Mesothelial cell of epicardium (in vitro differentiated cells): ENCODE data around the gene PSMD12. TPM values are rescaled to one million over a fixed set of nuclear protein-coding genes. Genes with fewer than 3 reads are reported as not detected.

ENCODE experiments used
- DNase-seq, 2 experiments: peaks; one replicate each; pipeline ENCODE4 v3.0.0; 2021; ENCODE audit warnings: low spot score in 2 of 2; ENCODE audit not compliant: unreplicated experiment in 2 of 2
- H3K27ac Mint-ChIP-seq: 2 replicates; pipeline ENCODE4 v1.8.0; 2021; ENCODE audit warnings: mixed read lengths
- H3K27me3 Mint-ChIP-seq: 2 replicates; pipeline ENCODE4 v1.8.0; 2021; ENCODE audit warnings: low read depth, mixed read lengths
- H3K36me3 Mint-ChIP-seq: 2 replicates; pipeline ENCODE4 v1.8.0; 2021; ENCODE audit warnings: mixed read lengths
- H3K4me1 Mint-ChIP-seq: 2 replicates; pipeline ENCODE4 v1.8.0; 2021; ENCODE audit warnings: mixed read lengths
- H3K4me3 Mint-ChIP-seq: 2 replicates; pipeline ENCODE4 v1.8.0; 2021; ENCODE audit warnings: mild to moderate bottlenecking, moderate library complexity, mixed read lengths
- H3K9me3 Mint-ChIP-seq: 2 replicates; pipeline ENCODE4 v1.8.0; 2021; ENCODE audit warnings: mixed read lengths
- total RNA-seq: library from RNA; stranded (reverse); gene quantifications from 3 replicates; pipeline ENCODE4 v1.2.1, GENCODE V29; 2021
- TF ChIP-seq, protein P1 (sequence below): fragments of 200-600 bp; sonication (generic); IDR thresholded peaks from one replicate; pipeline ENCODE4 v1.5.0; 2021; ENCODE audit warnings: antibody characterized with exemption; ENCODE audit not compliant: unreplicated experiment

The PSMD12 gene
- total RNA-seq, 1 donor from 2014 or later: 41.7 TPM

DNA sequence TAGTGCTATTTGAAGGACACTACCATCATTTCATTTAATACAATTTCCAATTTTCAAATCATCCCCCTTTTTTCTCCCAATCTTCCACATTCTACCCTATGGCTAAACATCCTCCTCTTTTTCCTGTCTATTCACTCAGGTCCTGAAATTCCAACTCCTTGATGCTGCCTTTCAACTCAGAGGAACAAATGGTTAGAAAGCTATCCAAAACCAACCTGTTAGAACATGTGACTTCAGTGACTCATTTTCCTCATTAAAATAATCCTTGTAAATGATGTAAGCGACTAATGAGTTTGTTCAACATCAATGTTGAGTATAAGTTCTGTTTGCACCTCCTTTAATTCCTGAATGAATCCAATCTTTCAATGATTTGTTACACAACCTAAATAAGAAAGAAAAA, 5.5 kb downstream of the PSMD12 start:
- no peak for DNase-seq
- Mint-ChIP-seq H3K27me3 (no peaks in the 10 kb centered on the region), H3K4me1 (peaks cover 25% of the 10 kb centered on the region), H3K4me3 (no peak overlapping the region), H3K36me3 (peaks cover 11% of the 10 kb centered on the region), H3K27ac (no peak overlapping the region), H3K9me3 (no peaks in the 10 kb centered on the region)
- TF ChIP-seq, protein P1, sequence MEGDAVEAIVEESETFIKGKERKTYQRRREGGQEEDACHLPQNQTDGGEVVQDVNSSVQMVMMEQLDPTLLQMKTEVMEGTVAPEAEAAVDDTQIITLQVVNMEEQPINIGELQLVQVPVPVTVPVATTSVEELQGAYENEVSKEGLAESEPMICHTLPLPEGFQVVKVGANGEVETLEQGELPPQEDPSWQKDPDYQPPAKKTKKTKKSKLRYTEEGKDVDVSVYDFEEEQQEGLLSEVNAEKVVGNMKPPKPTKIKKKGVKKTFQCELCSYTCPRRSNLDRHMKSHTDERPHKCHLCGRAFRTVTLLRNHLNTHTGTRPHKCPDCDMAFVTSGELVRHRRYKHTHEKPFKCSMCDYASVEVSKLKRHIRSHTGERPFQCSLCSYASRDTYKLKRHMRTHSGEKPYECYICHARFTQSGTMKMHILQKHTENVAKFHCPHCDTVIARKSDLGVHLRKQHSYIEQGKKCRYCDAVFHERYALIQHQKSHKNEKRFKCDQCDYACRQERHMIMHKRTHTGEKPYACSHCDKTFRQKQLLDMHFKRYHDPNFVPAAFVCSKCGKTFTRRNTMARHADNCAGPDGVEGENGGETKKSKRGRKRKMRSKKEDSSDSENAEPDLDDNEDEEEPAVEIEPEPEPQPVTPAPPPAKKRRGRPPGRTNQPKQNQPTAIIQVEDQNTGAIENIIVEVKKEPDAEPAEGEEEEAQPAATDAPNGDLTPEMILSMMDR: no peak

GRCh38 chr17:67359960-67360791, 6.2 kb downstream of the PSMD12 start:
- Mint-ChIP-seq H3K9me3 (no peaks in the 10 kb centered on the region), H3K27me3 (no peaks in the 10 kb centered on the region), H3K36me3 (peaks cover 17% of the 10 kb centered on the region), H3K4me1 (peaks cover 19% of the 10 kb centered on the region), H3K27ac (peak overlapping the region; percentile 3), H3K4me3 (no peak overlapping the region)
- no peak for DNase-seq
- TF ChIP-seq, protein P1: no peak

- Mint-ChIP-seq H3K27ac (no peak overlapping the region), H3K36me3 (peaks cover 24% of the 10 kb centered on the region)
Measured at GRCh38 chr17:67358612-67359011, 7.8 kb downstream of the PSMD12 start.

DNA sequence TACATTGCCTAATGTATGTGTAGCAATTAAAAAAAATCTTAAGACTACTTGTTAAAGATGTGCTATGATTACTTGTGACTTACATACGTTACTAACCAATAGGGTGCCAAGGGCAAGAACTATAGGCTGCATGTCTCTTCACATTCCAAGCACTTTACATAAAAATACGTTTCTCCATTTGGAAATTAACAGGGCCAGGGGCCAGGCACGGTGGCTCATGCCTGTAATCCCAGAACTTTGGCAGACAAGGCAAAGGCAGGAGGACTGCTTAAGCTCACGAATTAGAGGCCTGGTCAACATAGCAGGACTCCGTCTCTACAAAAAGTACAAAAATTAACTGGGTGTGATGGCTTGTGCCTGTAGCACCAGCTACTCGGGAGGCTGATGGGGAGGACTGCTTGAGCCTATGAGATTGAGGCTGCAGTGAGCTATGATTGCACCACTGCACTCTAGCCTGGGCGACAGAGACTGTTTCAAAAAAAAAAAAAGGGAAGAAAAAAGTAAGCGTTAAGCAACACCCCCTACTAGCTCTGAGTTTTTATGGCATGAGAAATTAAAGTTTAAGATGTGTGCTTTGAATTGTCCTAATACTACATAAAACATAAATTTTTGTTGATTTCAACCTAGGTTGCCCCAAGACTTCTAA, 12.3 kb downstream of the PSMD12 start:
- Mint-ChIP-seq H3K9me3 (peaks cover 12% of the 10 kb centered on the region), H3K27me3 (no peaks in the 10 kb centered on the region), H3K27ac (no peak overlapping the region), H3K36me3 (peaks cover 46% of the 10 kb centered on the region), H3K4me3 (no peak overlapping the region), H3K4me1 (no peaks in the 10 kb centered on the region)
- DNase-seq: no peak
- TF ChIP-seq, protein P1: no peak

More at GRCh38 chr17:67358612-67359011, 7.8 kb downstream of the PSMD12 start:
- Mint-ChIP-seq H3K4me3 (no peak overlapping the region), H3K9me3 (no peaks in the 10 kb centered on the region), H3K27me3 (no peaks in the 10 kb centered on the region), H3K4me1 (peaks cover 8% of the 10 kb centered on the region)
- TF ChIP-seq, protein P1: no peak
- DNase-seq: no peak

- H3K36me3 Mint-ChIP-seq: peaks cover 54% of the 10 kb centered on the region
- H3K27me3 Mint-ChIP-seq: no peaks in the 10 kb centered on the region
- DNase-seq: no peak
- H3K4me3 Mint-ChIP-seq: no peak overlapping the region
- TF ChIP-seq, protein P1: no peak
- no peaks in the 10 kb centered on the region for H3K4me1 Mint-ChIP-seq
- no peak overlapping the region for H3K27ac Mint-ChIP-seq
- peaks cover 12% of the 10 kb centered on the region for H3K9me3 Mint-ChIP-seq
Measured at GRCh38 chr17:67353161-67353560, 13.2 kb downstream of the PSMD12 start.
